ENCODE measurements around the gene SLF1.
A peak's percentile ranks its signal among the peaks of the same experiment; 100 is the strongest.

Gene SLF1

DNA sequence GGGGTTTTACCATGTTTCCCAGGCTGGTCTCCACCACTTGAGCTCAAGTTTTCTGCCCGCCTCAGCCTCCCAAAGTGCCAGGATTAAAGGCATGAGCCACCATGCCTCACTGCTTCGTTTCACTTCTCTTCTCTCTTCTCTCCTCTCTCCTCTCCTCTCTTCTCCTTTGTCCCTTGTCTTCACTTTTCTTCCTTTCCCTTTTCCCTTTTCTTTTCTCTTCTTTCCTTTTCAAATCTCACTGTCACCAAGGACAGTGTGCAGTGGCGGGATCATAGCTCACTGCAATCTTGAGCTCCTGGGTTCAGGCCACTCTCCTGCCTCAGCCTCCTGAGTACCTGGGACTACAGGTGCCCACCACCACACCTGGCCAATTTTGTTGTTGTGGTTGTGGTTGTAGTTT lies 49.5 kb downstream of the SLF1 start:
- DNase-seq = no peak

DNA sequence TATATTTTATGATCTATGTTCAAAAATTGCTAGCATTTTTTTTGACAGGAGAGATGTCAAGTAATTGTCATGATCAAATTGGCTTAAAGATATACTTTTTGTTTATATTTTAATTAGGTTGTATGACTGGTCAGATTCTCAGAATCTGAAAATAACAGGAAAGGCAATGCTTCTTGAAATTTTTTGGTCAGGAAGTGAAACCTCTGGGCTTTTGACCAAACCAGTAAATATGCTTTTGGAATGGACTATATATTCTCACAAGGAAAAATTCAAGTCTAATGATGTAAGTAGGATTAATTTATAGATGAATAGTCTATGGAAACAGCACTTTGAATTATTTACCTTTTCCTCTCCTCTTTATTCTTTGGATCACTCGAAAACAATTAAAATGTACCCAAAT lies 52.3 kb downstream of the SLF1 start:
- DNase-seq = no peak

- DNase-seq = no peak
Observed at GRCh38 chr5:94672746-94673145, 54.3 kb downstream of the SLF1 start.

GRCh38 chr5:94674490-94675382 lies 56.3 kb downstream of the SLF1 start:
- no peak for DNase-seq

DNA sequence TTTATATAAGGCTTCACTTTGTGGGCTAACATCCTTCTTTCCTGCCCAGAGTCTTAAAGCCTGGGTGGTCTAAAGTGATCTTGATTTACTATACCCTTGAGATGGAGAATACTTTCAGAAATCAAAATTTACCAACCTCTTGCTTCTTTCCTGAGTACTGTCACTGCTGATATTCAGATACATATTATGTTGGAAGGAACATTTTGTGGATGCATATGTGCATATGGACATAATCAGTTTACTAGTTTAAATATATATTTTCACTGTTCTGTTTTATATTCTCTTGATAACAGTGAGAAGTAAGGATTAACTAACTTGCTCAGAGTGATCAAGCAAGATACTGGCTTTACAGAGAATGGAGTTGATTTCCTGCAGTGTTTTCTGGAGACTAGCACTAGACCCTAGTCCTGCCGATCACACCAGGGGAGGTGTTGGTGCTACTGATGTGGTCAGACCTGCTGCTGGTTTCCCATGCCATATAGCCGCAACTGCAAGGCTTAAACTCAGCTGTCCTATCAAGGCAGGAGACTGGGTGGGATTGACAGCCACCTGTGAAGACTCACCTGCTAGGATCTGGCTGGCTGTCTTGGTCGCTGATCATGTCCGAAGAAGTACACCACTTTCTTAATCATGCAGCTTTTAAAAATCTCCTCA lies 57.6 kb downstream of the SLF1 start:
- DNase-seq = no peak

DNA sequence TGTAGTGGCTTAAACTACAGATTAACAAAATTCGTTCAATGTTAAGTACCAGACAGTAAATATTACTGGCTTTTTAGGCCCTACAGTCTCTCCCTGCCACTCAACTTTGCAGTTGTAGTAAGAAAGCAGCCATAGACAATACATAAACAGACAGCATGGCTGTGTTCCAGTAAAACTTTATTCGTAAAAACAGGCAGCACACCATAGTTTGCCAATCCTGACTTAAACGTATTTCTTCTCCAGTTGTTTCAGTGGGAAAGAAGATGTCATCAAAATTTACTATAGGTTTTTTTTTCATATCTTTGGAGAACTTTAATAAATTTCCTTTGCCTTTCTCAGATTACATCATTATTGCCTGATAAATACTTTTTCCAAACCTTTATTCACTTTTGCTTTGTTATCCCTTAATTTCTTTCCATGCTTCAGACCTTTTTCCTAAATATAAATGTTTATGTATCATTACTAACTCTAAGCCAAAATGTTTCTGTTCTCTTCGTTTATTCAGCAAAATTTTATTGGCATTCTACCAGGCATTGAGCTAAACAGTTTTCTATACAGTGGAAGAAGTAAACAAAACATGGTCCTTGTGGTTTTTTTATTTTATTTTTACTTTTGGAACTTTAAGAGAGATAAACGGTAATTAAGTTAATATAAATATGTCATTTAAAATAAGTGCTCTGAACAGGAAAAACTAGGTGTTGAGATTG lies 64.5 kb downstream of the SLF1 start:
- no peak for DNase-seq

GRCh38 chr5:94689908-94690307 lies 71.4 kb downstream of the SLF1 start:
- no peak for DNase-seq

- DNase-seq = no peak
Observed at GRCh38 chr5:94690778-94691177, 72.3 kb downstream of the SLF1 start.

DNA sequence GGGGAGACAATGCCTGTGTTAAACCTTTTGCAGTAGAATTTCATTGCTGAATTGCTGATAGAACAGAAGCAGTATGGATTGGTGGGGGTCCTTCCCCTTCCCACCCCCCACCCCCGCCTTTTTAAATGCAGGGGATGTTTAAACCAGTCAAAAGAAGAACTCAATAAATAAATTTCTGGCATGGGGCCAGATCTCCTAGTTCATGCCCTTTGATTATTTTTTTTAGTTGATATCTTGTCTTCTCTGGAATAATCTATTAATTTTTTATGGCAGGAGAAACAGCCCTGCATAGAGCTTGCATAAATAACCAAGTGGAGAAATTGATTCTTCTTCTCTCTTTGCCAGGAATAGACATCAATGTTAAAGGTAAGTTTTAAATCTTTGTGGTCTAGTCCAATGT lies 72.8 kb downstream of the SLF1 start:
- DNase-seq = no peak

DNA sequence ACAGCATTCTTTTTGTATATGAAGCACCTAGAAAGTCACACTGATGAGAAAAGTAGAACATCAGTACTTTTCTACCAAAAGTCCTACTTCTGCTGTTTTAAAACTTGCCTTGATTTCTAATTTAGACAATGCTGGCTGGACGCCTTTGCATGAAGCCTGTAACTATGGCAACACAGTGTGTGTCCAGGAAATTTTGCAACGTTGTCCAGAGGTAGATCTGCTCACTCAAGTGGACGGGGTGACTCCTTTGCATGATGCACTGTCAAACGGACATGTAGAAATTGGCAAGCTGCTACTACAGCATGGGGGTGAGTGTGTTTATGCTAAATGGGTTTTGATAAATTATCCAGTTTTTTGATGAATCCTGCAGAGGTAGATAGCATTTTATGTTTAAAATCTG lies 73.5 kb downstream of the SLF1 start:
- no peak for DNase-seq

- DNase-seq = no peak
Observed at GRCh38 chr5:94692581-94692980, 74.1 kb downstream of the SLF1 start.

DNA sequence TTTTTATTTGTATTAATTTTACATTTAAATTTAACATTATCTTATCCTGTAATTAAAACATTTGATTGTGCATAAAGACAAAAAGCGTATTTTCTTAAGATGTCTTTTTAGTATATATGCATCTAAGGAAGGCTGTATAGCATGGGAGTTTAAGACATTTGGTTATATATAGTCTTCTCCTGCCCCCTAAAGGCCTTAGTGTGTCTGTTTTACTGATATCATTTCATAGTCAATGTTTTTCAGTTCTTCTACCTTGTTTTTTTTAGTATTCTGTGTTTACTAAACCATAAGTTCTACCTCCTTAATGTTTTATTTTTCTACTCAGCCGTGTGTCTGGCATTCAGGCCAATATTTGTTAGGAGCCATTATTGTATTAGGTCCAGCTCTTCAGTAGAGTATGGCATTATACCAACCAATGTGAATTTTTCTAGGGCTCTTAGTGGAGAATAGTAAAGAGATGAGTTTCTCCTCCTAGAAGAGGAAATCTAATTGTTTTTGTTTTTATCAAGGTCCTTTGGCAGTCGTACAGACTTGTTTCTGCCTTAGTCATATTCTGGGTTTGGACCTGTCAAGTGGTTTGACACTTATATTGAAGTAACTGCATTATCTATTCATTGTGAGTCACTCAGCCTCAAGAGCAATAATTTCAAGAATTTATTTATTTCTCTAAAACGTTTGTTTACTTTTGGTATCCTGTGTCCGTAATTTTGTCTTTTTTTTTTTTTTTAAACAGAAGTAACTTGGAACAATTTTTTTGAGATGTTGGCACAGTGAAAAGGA lies 74.8 kb downstream of the SLF1 start:
- peak in 2 of 5 experiments; percentile 17 to 63 for DNase-seq

GRCh38 chr5:94693845-94694370 lies 75.4 kb downstream of the SLF1 start:
- no peak for DNase-seq

DNA sequence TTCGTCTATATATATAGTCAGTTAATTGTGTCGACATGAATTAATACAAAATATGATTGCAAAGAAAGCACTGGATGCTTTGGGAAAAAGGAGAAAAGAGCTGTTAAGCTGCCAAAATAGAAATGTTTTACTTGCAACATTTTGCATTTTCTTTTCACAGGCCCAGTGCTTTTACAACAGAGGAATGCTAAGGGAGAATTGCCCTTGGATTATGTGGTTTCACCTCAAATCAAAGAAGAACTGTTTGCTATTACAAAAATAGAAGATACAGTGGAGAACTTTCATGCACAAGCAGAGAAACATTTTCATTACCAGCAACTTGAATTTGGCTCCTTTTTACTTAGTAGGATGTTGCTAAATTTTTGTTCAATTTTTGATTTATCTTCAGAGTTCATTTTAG lies 76.2 kb downstream of the SLF1 start:
- DNase-seq = no peak

GRCh38 chr5:94698197-94698596 lies 79.7 kb downstream of the SLF1 start:
- DNase-seq = no peak

GRCh38 chr5:94699562-94699961 lies 81.1 kb downstream of the SLF1 start:
- no peak for DNase-seq

GRCh38 chr5:94700592-94700991 lies 82.1 kb downstream of the SLF1 start:
- peak in 1 of 5 experiments; percentile 53 for DNase-seq

DNA sequence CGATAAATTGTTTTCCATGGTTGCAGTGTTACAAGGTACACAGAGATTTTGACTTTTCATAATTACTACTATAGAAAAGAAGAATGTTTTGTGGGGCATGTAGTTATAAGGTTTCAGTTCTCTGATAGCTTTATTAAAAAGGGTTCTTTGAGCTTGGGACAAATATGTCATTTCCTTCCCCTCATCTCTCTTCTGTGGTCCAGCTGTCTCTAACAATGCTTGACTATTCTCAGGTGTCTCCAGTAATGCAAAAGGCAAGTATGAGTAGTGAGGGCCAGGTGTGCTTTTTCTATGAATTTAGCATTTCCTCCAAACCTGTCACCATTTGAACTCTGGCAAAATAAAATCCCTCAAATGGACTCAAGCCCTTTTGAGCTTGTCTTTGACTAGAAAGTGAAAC lies 84.3 kb downstream of the SLF1 start:
- DNase-seq = no peak

- no peak for DNase-seq
Observed at GRCh38 chr5:94705427-94705826, 87.0 kb downstream of the SLF1 start.

- DNase-seq = no peak
Observed at GRCh38 chr5:94707359-94707758, 88.9 kb downstream of the SLF1 start.

DNA sequence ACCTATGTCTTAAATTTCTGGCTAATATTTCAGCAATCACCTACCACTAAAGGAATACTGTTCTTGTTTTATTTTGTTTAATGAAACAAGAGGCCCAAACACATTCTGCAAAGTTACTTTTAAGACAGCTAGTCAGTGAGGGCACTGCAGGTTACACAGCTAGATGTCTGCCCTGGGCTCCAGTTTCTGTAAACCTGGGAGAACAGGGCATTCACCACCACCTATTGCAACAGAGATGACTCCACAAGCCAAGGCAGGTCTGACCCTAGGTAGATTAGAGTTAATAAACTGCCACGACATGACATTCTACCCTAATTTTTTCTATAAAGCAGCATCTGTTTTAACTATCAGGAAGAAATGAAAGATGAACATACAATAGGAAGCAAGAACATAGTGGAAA lies 90.8 kb downstream of the SLF1 start:
- DNase-seq = no peak

GRCh38 chr5:94711785-94712184 lies 93.3 kb downstream of the SLF1 start:
- DNase-seq = no peak

GRCh38 chr5:94715768-94716167 lies 97.3 kb downstream of the SLF1 start:
- no peak for DNase-seq

Data from T-helper 2 cell (primary cell).